RWPE1 (cell line): Measurements from ENCODE around the gene SMIM35.
A peak's percentile ranks its signal among the peaks of the same experiment; 100 is the strongest.

Experiments used
- CTCF ChIA-PET: fragments of 350-600 bp; sonication (Branson Sonifier 250); formaldehyde crosslinking; extraction: SDS; loops from one replicate; lab custom pipeline; 2021; lab: Yijun Ruan, JAX
- POLR2A ChIA-PET: fragments of 400-600 bp; formaldehyde crosslinking; extraction: SDS; loops from one replicate; lab custom pipeline; 2020; ENCODE audit warnings: antibody characterized with exemption; ENCODE audit not compliant: low non-redundant PET; lab: Yijun Ruan, JAX
- DNase-seq: peaks from one replicate; pipeline ENCODE4 v3.0.0; 2012; ENCODE audit warnings: low spot score
- H3K27ac ChIP-seq: fragments of 450-650 bp; 2 replicates; pipeline ENCODE4 v1.5.1; 2017
- TF ChIP-seq, protein P1 (sequence below): fragments of 450-650 bp; conservative IDR thresholded peaks from 2 replicates; pipeline ENCODE4 v1.5.1; 2017; ENCODE audit warnings: low read depth, mild to moderate bottlenecking

The SMIM35 gene

DNA sequence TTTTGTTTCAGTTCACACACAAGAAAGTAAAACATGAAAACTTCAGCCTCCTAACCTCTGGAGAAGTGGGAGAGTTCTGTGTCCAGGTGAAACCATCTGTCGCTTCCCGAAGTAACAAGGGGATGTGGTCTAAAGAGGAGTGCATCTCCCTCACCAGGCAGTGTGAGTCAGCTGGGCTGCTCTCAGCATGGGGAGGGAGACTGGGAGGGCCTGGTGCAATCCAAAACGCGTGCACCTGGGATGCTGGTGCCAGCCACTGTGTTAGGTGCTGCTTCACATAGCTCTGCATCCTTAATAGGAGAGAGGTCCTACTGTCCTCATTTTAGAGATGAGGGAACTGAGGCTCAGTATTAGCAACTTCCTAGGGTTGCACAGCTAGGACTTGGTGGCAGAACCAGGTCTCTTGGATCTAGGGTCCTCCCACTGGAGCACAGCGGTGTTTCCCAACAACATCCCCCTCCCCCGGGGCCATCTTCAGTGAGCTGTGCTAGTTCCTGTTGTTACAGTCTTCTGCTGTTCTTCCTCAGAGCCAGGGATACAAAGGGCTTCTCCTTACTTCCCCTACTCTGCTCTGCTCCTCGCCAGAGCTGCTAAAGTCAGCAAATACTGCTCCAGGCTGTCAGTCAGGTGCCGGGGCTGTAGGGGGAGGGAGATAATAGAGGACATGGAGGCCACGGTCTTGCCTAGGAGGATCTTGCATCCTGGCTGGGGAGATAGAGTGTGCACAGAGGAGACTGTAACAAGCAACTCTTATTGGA is 92.6 kb downstream of the SMIM35 start:
- DNase-seq = no peak
- H3K27ac ChIP-seq = no peak overlapping the region
- TF ChIP-seq, protein P1, sequence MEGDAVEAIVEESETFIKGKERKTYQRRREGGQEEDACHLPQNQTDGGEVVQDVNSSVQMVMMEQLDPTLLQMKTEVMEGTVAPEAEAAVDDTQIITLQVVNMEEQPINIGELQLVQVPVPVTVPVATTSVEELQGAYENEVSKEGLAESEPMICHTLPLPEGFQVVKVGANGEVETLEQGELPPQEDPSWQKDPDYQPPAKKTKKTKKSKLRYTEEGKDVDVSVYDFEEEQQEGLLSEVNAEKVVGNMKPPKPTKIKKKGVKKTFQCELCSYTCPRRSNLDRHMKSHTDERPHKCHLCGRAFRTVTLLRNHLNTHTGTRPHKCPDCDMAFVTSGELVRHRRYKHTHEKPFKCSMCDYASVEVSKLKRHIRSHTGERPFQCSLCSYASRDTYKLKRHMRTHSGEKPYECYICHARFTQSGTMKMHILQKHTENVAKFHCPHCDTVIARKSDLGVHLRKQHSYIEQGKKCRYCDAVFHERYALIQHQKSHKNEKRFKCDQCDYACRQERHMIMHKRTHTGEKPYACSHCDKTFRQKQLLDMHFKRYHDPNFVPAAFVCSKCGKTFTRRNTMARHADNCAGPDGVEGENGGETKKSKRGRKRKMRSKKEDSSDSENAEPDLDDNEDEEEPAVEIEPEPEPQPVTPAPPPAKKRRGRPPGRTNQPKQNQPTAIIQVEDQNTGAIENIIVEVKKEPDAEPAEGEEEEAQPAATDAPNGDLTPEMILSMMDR = no peak
- ChIA-PET CTCF (no interaction called here), POLR2A (no interaction called here)

DNA sequence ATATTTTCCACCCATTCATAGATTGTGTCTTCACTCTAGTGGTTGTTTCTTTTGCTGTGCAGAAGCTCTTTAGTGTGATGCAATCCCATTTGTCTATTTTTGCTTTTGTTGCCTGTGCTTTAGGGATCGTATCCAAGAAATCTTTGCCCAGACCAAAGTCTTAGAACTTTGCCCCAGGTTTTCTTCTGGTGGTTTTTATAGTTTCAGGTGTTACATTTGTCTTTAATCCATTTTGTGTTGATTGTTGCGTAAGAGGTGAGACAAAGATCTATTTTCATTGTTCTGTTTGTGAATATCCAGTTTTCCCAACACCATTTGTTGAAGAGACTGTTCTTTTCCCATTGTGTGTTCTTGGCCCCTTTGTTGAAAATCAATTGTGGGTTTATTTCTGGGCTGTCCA is 94.1 kb downstream of the SMIM35 start:
- POLR2A ChIA-PET = no interaction called here
- TF ChIP-seq, protein P1 = no peak
- no peak overlapping the region for H3K27ac ChIP-seq
- CTCF ChIA-PET = no interaction called here
- no peak for DNase-seq

DNA sequence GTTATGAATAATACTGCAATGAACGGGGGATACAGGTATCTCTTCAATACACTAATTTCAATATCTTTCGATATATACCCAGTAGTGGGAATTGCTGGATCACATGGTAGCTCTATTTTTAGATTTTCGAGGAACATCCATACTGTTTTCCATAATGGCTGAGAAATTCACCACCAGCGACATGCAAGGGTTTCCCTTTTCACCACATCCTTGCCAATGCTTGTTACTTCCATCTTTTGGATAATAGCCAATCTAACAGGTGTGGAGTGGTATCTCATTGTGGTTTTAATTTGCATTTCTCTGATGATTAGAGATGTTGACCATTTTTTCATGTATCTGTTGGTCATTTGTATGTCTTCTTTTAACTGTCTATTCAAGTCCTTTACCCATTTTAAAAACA is 94.6 kb downstream of the SMIM35 start:
- ChIA-PET CTCF (no interaction called here), POLR2A (no interaction called here)
- no peak overlapping the region for H3K27ac ChIP-seq
- DNase-seq = no peak
- TF ChIP-seq, protein P1 = no peak

DNA sequence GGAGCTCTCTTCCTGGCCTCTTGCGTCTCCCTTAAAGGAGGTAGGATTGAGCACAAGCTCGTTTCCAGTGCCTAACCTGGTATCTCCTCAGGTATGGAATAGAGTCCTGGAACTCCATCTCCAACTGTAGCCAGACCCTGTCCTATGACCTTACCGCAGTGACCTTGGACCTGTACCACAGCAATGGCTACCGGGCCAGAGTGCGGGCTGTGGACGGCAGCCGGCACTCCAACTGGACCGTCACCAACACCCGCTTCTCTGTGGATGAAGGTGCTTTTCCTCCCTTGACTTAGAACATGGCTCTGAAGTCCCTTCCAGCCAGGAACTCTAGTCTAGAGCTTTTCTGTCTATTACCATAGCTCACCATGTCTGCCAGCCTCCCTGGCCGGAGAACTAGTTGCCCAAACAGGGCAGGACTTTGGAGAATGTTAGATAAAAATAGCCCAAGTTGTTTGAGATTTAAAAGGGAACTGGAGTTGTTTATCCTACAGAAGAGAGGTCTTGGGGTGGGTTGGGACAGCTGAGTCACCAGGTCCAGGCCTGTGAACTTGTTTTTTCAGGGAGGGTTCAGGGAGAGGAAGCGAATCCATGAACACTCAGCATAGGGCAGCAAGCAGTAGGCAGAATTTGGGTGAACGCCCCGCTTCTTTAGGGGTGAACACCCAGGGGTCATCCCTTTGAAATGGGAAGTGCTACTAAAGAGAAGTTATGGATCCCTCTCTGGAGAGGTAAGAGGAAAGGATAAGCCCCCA is 97.2 kb downstream of the SMIM35 start:
- TF ChIP-seq, protein P1 = no peak
- DNase-seq = no peak
- POLR2A ChIA-PET = no interaction called here
- CTCF ChIA-PET = interaction anchor here (0.6 kb wide), 2 partner anchors 25 to 48 kb away, joined by 3 read pairs; no protein-coding TSS in a partner anchor
- no peak overlapping the region for H3K27ac ChIP-seq

DNA sequence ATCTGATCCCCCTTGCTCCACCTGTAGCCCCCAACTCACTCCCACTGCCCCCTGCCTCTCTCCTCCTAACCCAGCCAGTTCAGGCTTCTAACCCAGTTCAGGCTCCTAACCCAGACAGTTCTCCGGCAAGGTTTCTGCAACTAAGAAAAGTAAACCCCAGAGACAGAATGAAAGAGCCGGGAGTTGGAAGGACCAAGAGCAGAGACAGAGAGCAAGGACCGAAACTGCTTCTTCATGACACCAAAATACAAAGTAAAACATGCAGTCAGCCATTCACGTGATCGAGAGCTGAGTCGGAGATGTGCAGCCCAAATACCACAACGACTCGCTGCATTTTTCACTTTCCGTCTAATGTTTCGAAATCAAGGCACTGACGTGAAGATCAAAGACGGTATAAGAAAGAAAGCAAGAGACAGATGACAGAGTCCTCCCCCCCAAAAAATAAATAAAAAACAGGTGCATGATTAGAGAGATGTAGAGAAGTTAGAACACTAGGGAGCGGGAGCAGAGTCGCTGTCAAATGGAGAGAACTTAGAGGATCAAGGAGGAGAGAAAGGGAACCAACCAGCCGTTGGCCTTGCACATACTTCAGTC is 99.7 kb downstream of the SMIM35 start:
- TF ChIP-seq, protein P1 = no peak
- CTCF ChIA-PET = no interaction called here
- POLR2A ChIA-PET = no interaction called here
- DNase-seq = no peak
- no peak overlapping the region for H3K27ac ChIP-seq

DNA sequence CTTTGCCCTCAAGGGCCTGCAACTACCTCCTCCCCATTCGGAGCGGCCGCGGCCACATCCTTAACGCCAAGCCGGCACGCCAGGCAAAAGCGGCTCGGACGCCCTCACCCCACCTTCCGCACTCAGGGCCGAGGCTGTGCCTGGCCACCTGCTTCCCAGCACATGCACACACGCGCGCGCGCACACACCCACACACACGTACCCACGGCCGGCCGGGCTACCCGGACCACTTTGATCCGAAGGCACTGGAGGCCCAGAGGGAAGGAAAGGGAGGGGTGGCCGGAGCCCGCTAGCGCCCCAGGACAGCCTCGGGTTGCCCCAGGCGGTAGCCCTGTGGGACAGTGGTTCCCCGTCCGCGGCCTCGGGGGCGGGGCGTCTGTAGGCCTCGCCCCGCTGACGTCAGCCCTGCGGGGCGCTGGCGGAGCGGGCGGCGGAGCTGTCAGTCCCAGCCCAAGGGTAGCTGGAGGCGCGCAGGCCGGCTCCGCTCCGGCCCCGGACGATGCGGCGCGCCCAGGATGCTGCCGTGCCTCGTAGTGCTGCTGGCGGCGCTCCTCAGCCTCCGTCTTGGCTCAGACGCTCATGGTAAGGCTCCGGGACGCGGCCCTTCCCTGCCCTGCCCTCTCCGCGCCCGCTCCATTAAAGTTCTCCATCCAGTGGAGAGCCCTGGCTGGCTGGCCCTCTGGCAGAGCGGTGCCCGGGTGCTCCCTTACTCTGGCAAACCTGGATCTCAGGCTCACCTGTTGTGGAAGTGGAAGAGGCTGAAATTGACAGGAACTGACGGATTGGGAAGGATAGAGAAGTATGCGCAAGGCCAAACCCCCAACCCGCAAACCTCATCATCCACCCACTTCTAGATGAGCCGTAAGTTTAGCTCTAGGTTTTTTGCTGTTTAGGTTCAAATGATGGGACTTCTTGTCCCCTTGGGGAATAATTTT is 100.5 kb downstream of the SMIM35 start, which contains the start of gene IL10RA:
TSS of gene IL10RA (plus strand) at position 442 of the 935 bp plus-strand sequence. CDS start at position 516, 74 bp downstream.
- ChIA-PET CTCF (interaction anchor here (0.6 kb wide), 1 partner anchor 39 kb away, joined by 9 read pairs; no protein-coding TSS in a partner anchor), POLR2A (no interaction called here)
- peak; percentile 77 for DNase-seq
- TF ChIP-seq, protein P1 = no peak
- no peak within 1 kb of the TSS for H3K27ac ChIP-seq
